ENCODE results near the gene ZNF677.

- TF ChIP-seq CTCF (conservative IDR thresholded peaks at IDR 0.05; ENCODE audit: low read length) (no peak), EZH2phosphoT487 (IDR thresholded peaks at IDR 0.05; ENCODE audit: borderline replicate concordance, low read depth, low read length) (no peak)
Measured at GRCh38 chr19:53285087-53285486, 30.4 kb upstream of the ZNF677 start.
